K562 (cell line): ENCODE data around the gene CSK. TPM values are rescaled to one million over a fixed set of nuclear protein-coding genes. Genes with fewer than 3 reads are reported as not detected.

Experiments used
- ATAC-seq: fragments of 200-7000 bp; cut with Tn5 transposase; 3 replicates; pipeline ENCODE4 v1.9.1; 2020; ENCODE audit warnings: moderate library complexity
- BruUV-seq: library from RNA; stranded (reverse); fragments of 400-500 nt; replicated peaks from 2 replicates; lab custom pipeline; 2021; lab: Mats Ljungman, UMichigan
- CTCF ChIA-PET: fragments of 300-600 bp; formaldehyde crosslinking; extraction: SDS; loops from one replicate; lab custom pipeline; 2021; ENCODE audit warnings: low intra/inter-chr PET ratio; lab: Yijun Ruan, JAX
- POLR2A ChIA-PET: fragments of 300-600, 350-650 bp; sonication (Branson Sonifier 250); formaldehyde crosslinking; extraction: SDS; loops from one replicate; lab custom pipeline; 2021; ENCODE audit warnings: antibody characterized with exemption, inconsistent platforms; lab: Yijun Ruan, JAX
- DNase-seq, 4 experiments: peaks; one replicate each; pipeline versions ENCODE4 v3.0.0 to v3.0.0-alpha.2; 2011 to 2018; ENCODE audit warnings: low spot score in 3 of 4, mixed read lengths in 3 of 4; ENCODE audit errors: extremely low read depth in 1 of 4
- FAIRE-seq: peaks from 2 replicates; lab custom pipeline; 2011; peaks lifted over from hg19 to GRCh38; lab: Jason Lieb, UNC
- H2AFZ ChIP-seq: 2 replicates; pipeline ENCODE4 v1.6.0; 2011; ENCODE audit warnings: low read depth, low read length, control low read depth, inconsistent platforms
- H3K27ac ChIP-seq: fragments of 200-600 bp; 3 replicates; pipeline ENCODE4 v1.8.0; 2011; ENCODE audit warnings: low read depth, mild to moderate bottlenecking, control low read depth, inconsistent platforms, low read length, moderate library complexity, mixed read lengths; ENCODE audit errors: extremely low read depth
- H3K27me3 ChIP-seq, 2 experiments: fragments of 300-600 bp in 1 of 2; 2 replicates in 1 of 2; 3 replicates in 1 of 2; pipeline versions ENCODE4 v1.6.0 to v1.8.0; 2011; ENCODE audit warnings: inconsistent platforms in 2 of 2, low read length in 2 of 2, mild to moderate bottlenecking in 1 of 2, mixed read lengths in 1 of 2, moderate library complexity in 1 of 2; ENCODE audit not compliant: control insufficient read depth in 2 of 2, insufficient read depth in 2 of 2
- H3K36me3 ChIP-seq: fragments of 300-600 bp; 3 replicates; pipeline ENCODE4 v1.8.0; 2011; ENCODE audit warnings: mild to moderate bottlenecking, low read length, inconsistent platforms; ENCODE audit not compliant: control insufficient read depth, insufficient read depth
- H3K4me1 ChIP-seq, 2 experiments: fragments of 200-600 bp in 1 of 2; replicated peaks in 1 of 2; 2 replicates in 1 of 2; 3 replicates in 1 of 2; pipeline versions ENCODE4 v1.5.1 to v1.8.0; 2011; ENCODE audit warnings: inconsistent platforms in 2 of 2, low read length in 2 of 2, mild to moderate bottlenecking in 1 of 2, mixed read lengths in 1 of 2, moderate library complexity in 1 of 2; ENCODE audit not compliant: control insufficient read depth in 2 of 2, insufficient read depth in 2 of 2
- H3K4me2 ChIP-seq: 2 replicates; pipeline ENCODE4 v1.6.1; 2011; ENCODE audit warnings: low read length, control low read depth, inconsistent platforms, mixed read lengths; ENCODE audit not compliant: insufficient read depth
- H3K4me3 ChIP-seq: fragments of 200-600 bp; sonication (generic), shearing (Covaris generic); 2 replicates; pipeline ENCODE4 v1.5.1; 2016; ENCODE audit warnings: control low read depth, inconsistent platforms
- H3K79me2 ChIP-seq: fragments of 200-600 bp; 3 replicates; pipeline ENCODE4 v1.8.0; 2011; ENCODE audit warnings: low read length, inconsistent platforms; ENCODE audit not compliant: control insufficient read depth, insufficient read depth
- H3K9ac ChIP-seq, 2 experiments: 2 replicates each; pipeline versions ENCODE4 v1.6.0 to v1.6.1; 2011; ENCODE audit warnings: low read depth in 2 of 2, low read length in 2 of 2, control low read depth in 1 of 2, inconsistent platforms in 1 of 2, mild to moderate bottlenecking in 1 of 2, mixed read lengths in 1 of 2; ENCODE audit not compliant: insufficient read depth in 1 of 2
- H3K9me1 ChIP-seq: one replicate; pipeline ENCODE4 v1.6.0; 2011; ENCODE audit warnings: inconsistent platforms, mild to moderate bottlenecking, low read length, moderate library complexity; ENCODE audit not compliant: control insufficient read depth, insufficient read depth
- H3K9me3 ChIP-seq: replicated peaks from 2 replicates; pipeline ENCODE4 v1.5.1; 2011; ENCODE audit warnings: low read depth, low read length, inconsistent platforms; ENCODE audit not compliant: control insufficient read depth, insufficient read depth
- H4K20me1 ChIP-seq: replicated peaks from 2 replicates; pipeline ENCODE4 v1.6.1; 2011; ENCODE audit warnings: low read length, inconsistent platforms, mixed read lengths; ENCODE audit not compliant: control insufficient read depth, insufficient read depth
- ZBTB12 ChIP-seq: fragments of 250-450 bp; sonication (Bioruptor Pico); IDR thresholded peaks from 2 replicates; pipeline ENCODE4 v1.4.0; 2020
- whole genome bisulfite sequencing: fragments of 100-300 bp; shearing (Covaris generic); methylation state at CpG from one replicate; pipeline ENCODE4 v1.1.6; 2016; ENCODE audit warnings: low coverage, mixed read lengths; ENCODE audit not compliant: insufficient coverage; ENCODE audit errors: missing lambda C conversion rate; 5-methylcytosine and 5-hydroxymethylcytosine counted together
- in situ Hi-C: fragments of 300-500 bp; cut with MboI; formaldehyde crosslinking; loops from 4 replicates; pipeline ENCODE4 v1.15.0; 2018; ENCODE audit warnings: inconsistent platforms, mixed read lengths
- intact Hi-C: fragments of 100-400 bp; cut with micrococcal nuclease; formaldehyde crosslinking; loops from 2 replicates; pipeline ENCODE4 v1.14.2; 2022
- polyA plus RNA-seq, 8 experiments: library from polyadenylated mRNA; depleted of rRNA in 4 of 8; stranded (reverse) in 5 of 8; unstranded in 3 of 8; fragments of >200 nt; fragmentation: Nextera tagmentation in 2 of 8; fragmentation: Illumina TruSeq in 1 of 8; extraction: Ambion mirVana in 2 of 8; extraction: Trizol in 1 of 8; gene quantifications; 2 replicates each; pipeline versions ENCODE4 v1.2.1 to v1.2.3, GENCODE V29; 2011 to 2014; ENCODE audit warnings: inconsistent platforms in 1 of 8, missing spikeins in 1 of 8
- total RNA-seq, 7 experiments: library from RNA; depleted of rRNA in 6 of 7; stranded (reverse); fragments of >200 nt in 6 of 7; fragmentation: Illumina TruSeq in 2 of 7; extraction: Trizol in 2 of 7; gene quantifications; 2 replicates each; pipeline versions ENCODE4 v1.2.1 to v1.2.3, GENCODE V29; 2011 to 2021; ENCODE audit warnings: low replicate concordance in 1 of 7
- TF ChIP-seq, protein P1 (sequence below): IDR thresholded peaks from 2 replicates; pipeline ENCODE4 v1.6.1; 2011; ENCODE audit warnings: borderline replicate concordance, low read depth, mild to moderate bottlenecking, moderate library complexity, low read length; ENCODE audit not compliant: insufficient read depth, poor library complexity, severe bottlenecking

CSK gene
- total and polyA plus RNA-seq, 9 of the 15 experiments (the other 6 are each of a cell fraction or from before 2014, with no cell fraction given): 1.5 to 112 (median 22.5) TPM

DNA sequence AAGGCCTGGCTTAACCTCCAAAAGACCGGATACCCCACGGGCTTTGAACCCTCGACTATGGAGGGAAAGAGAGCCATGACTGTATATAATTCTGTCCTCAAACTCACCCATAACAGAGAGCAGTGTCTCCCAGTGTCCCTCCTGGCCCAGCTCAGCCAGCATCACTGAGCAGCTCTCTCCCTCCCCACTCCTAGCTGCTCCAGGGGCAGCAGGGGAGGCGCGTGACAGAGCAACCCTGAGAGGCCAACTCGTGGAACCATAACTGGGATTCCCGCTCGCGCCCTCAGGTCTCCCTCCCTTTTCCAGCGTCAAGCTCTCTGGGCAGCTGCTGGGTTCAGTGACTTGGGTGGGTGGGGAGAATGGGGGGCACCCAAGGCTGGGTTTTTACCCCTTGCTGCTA is 44.0 kb downstream of the CSK start:
- CTCF ChIA-PET: no interaction called here
- no peaks in the 10 kb centered on the region for H3K9me1 ChIP-seq
- H3K79me2 ChIP-seq: no peaks in the 10 kb centered on the region
- 12% methylated on average over 8 of the region's 10 CpGs for WGBS
- FAIRE-seq (no peak), DNase-seq (no peak), ATAC-seq (0 out of 3 replicates have a peak, but pooled peaks have one; percentile 23)
- no peak overlapping the region for H3K4me3 ChIP-seq
- H3K27ac ChIP-seq: no peak overlapping the region
- intact Hi-C loops (no loop called here), in situ Hi-C loops (no loop called here)
- no peak overlapping the region for H2AFZ ChIP-seq
- POLR2A ChIA-PET: interaction anchor here (0.8 to 1.2 kb wide), 3 partner anchors 11 to 129 kb away, joined by 3 to 4 read pairs (median 4); no protein-coding TSS in a partner anchor
- H3K27me3 ChIP-seq: peaks cover 21 to 55% of the 10 kb centered on the region in 2 experiments
- H3K36me3 ChIP-seq: no peaks in the 10 kb centered on the region
- no peak overlapping the region for H3K4me2 ChIP-seq
- peaks cover 0 to 14% of the 10 kb centered on the region in 2 experiments; a peak in 2 of 5 replicates for H3K4me1 ChIP-seq
- TF ChIP-seq ZBTB12 (CRISPR knock-in tag): no peak
- TF ChIP-seq, protein P1, sequence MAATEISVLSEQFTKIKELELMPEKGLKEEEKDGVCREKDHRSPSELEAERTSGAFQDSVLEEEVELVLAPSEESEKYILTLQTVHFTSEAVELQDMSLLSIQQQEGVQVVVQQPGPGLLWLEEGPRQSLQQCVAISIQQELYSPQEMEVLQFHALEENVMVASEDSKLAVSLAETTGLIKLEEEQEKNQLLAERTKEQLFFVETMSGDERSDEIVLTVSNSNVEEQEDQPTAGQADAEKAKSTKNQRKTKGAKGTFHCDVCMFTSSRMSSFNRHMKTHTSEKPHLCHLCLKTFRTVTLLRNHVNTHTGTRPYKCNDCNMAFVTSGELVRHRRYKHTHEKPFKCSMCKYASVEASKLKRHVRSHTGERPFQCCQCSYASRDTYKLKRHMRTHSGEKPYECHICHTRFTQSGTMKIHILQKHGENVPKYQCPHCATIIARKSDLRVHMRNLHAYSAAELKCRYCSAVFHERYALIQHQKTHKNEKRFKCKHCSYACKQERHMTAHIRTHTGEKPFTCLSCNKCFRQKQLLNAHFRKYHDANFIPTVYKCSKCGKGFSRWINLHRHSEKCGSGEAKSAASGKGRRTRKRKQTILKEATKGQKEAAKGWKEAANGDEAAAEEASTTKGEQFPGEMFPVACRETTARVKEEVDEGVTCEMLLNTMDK: no peak
- no TSS peak for BruUV-seq
- H3K9me3 ChIP-seq: no peaks in the 10 kb centered on the region
- H3K9ac ChIP-seq: no peak overlapping the region
- peaks cover 13% of the 10 kb centered on the region; the same call in 1 of the 2 replicates for H4K20me1 ChIP-seq
